T-helper 1 cell (primary cell): Measurements from ENCODE around the gene ANKMY1.

Source experiments
- DNase-seq, 5 donors: peaks; one replicate each; pipeline ENCODE4 v3.0.0-alpha.2; 2012 to 2020

The ANKMY1 gene

DNA sequence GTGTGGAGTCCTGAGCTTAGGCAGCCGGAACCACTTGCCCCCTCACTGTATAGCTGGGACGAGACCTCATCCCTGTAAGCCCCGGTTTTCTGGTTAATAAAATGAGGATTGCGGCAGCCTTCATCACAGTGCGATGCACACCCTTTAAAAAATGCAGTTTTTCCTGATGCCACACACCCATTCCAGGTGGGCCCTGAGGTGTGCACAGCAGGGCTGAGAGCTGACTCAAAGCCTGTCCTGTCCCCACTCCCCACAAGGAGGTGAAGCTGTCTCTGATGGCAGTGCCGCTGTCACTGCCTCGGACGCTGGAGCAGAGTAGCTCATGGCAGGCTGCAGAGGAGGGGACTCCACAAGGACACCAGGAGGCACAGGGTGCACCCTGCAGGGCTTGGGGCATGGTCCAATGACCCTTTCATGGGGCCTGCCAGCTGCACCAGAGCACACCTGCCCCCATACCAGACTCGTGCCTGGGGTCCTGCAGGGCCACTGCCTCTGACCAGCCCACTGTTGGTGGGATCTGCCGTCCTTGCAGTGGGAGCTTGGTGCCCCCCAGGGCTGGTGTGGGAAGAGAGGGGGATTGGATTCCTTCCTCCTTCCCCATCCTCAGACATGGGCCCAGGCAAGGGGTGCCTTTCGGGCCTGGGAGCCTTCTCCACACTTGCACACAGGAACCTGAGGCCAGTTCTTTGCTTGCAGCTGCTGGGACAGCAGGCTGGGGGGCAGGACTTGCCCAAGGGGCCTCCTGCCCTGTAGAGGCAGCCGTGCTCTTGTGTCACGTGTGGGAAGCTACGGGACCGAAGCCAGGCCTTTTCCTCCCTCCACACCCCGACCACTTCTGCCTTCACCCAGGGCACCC, 99.5 kb downstream of the ANKMY1 start:
- DNase-seq: no peak

DNA sequence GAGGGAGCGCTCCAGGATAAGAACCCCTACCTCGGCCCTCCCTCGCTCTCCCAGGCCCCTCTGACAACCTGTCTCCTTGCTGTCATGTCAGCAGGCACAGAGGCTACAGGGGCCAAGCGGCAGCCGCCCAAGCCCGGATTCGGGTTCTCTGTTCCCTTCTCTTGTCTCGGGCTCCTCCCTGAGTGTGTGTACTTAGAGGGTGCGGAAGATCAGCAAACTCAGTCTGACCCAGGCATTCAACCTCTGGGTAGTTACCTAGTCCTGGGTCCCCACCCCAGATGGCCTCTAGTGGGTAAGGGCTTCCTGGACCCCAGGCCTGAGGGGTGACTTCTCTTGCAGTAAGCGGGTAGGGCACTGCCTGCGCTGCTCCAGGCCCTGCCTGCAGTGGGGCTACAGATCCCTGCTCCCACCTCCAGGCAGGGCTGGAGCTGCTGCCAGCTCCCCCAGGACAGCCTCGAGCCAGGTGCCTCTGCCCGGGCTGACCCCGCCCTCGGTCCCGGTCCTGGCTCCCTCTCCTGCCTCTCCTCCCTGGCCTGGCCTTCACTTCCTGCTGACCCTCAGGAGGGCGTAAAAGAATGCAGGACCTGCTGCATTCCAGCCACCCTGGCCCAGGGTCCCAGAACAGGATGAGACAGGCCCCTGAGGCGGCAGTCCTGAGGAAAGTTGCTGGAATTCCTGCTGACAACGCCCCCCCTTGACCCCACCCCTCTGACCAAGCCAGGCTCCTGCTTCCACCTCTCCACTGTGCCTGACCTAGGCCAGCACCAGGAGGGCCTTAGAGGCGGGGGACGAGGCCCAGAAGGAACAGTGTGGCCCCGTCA, 100.4 kb downstream of the ANKMY1 start:
- DNase-seq: no peak

DNA sequence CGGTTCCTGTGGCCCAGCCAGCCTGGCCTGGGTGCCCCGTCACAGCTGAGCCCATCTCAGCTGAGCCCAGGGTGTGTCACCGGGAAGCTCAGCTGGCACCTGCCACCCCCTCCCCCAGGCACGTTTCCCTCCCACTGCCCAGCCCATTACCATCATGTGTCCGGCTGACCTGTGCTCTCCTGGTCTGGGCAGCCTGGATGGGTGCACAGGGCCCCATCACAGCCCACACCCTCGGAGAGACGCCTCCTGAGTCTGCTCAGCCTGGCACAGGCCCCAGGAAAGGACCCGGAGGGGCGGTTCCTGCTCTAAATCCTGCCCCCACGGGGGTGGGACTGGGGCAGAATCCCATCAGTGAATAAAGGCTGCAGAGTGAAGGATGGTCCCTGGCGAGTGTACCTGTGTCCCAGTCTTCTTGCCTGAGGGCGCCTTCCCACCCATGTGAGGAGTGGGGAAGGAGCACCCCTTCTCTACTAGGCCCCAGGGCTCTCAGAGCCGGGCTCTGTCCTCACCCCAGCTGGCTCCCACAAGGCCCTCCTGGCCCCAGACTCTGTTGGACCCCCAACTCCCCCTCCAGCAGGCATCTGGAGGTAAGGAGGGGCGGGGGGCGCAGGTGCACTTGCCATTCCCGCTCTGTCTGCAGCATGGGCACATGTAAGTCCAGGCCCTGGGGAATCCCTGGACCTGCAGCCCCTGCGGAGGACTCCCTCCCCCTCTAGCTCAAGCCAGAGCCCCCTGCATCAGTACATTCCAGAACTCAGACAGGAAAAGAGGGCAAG, 101.2 kb downstream of the ANKMY1 start:
- no peak for DNase-seq

DNA sequence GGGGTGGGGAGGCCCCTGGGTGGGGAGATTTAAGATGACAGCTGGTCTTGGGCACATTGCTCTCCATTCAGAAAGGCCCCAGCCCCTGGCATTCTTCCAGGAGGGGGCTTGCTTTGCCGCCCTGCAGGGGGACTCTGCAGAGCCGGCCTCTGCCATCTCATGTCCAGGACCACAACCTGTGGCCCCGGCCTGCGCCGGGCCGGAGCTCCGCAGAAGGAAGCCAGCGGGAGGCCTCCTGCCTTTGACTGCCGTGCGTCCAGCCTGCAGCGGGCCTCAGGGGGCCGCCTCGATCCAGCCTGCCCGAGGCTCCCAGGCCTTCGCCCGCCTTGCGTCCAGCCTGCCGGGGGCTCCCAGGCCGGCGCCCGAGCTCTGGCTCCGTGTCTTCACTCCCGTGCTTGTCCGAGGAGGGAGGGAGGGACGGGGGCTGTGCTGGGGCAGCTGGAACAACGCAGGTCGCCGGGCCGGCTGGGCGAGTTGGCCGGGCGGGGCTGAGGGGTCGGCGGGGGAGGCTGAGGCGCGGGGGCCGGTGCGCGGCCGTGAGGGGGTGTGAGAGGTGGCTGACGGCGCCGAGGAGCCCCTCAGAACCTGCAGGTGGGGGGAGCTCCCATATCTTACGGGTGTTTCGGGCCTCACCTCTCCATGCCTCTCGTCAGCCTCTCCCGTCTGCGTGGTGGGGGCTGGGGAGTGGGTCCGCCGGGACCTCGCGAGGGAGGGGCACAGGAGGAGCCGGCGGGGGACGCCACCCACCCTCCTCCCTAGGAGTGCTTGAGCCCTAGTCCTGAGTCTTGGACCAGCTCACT, 101.9 kb downstream of the ANKMY1 start:
- no peak for DNase-seq

DNA sequence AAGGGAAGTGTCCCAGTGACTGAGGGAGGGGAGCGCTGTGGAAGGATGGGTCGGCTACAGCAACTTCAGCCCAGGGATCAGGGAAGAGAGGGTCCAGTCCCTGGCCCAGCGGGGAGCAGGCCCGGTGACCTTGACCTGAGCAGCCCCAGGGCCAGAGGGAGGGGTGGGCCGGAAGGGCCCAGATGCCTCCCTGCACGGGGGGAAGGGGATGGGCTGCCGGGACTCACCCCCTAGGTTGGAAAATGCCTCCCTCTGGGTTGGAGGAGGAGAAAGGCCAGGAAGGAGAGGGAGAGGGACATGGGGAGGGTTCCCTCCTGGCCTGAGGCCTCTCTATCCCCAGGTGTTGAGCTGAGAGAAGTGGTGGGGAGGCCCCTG, 102.5 kb downstream of the ANKMY1 start:
- DNase-seq: no peak

DNA sequence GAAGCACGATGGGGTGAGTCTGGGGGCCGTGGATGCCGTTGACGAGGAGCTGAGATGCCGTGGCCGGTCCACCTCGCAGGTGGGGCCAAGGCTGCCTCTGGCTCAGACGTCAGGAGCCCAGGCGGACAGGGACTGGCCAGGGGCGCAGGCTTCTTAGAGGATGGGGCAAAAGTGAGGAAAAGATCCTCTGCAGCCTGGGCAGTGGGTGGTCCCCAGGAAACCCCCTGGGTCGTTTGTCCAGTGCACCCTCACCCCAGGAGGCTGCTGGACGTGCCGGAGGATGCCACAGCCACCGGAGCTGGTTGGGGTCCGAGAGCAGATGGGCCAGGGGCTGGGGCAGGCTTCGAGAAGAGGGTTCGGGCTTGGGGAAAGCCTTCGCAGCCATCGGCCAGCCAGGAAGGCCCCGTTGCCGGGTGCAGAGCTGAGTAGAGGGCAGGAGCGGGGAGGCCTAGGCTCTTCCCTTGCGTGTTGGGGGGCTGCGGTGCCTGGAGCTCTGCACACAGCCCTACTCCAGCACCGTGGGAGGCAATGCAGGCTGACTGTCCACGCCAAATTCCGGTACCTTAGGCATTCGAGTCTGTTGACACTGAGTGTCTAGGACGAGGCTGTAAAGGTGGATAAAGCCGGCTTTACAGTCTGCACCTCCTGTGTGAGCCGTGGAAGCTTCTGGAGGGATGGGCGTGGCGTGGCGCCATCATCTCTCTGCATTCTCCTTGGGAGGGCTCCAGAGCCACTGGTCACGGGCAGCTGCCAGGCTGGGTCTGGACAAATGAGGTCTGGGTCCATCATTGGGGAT, 103.5 kb downstream of the ANKMY1 start:
- no peak for DNase-seq

DNA sequence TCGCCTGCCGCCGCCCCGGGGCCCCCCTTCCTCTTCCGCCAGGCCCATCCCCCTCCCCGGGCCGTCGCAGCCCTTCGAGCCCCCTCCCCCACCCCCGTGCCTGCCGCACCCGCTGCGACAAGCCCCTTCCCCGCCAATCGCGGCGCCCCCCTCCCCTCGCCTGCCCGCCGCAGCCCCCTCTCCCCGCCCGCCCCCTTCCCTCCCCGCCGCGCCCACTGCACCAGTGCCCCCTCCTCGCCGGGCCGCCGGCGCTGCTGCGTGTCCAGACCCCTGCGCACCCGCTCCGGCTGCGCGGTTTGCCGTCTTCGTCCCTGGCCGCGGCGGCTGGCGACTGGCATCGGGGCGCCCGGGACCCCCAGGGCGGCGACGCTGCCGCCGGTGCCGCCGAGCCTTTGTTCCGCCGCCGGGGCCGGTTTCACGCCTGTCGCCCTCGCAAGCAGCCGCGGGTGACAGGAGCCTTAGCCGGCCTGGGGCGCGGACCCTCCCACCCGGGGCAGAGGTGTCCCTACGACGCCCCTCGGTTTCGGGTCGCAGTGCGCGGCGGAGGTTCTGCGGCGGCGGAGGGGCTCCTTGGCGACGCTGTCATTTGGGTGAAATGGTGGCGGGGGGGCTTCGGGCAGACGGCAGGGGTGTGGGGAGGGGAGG, 104.2 kb downstream of the ANKMY1 start:
- no peak for DNase-seq

DNA sequence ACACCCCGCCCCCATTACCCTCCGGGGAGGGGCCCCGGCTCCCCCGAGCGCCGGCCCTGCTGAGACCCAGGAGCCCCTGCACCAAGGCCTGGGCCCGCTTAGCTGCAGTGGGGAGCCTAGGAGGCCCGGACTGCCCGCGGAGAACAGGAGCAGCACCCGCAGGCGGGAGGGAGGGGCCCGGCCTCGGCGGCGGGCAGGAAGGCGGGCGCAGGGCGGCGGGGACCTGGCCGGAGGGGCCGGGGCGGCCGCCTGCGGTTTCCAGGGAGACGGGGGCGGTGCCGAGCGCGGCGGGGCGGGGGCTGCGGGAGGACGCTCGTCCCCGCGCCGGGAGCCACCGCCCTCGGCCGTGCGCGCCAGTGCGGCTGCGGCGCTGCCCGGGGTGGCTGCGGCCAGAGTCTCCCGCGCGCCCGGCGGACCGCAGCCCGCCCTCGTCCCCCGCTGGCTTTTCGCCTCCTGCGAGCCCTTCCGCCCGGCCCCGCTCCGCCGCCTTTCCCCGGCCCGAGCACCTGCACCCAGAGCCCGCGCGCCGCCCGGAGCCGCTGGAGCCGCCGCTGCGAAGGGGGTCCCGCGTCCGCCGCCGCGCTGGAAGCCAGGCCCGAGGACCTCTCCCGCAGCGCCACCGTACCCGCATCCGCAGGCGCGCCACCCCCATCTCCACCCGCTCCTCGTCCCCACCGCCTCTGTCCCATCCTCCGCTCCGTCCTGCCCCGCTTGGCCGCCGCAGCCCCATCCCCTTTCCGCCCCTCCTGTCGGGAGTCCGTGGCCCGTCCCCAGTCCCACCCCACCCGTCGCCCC, 105.1 kb downstream of the ANKMY1 start:
- DNase-seq: no peak

DNA sequence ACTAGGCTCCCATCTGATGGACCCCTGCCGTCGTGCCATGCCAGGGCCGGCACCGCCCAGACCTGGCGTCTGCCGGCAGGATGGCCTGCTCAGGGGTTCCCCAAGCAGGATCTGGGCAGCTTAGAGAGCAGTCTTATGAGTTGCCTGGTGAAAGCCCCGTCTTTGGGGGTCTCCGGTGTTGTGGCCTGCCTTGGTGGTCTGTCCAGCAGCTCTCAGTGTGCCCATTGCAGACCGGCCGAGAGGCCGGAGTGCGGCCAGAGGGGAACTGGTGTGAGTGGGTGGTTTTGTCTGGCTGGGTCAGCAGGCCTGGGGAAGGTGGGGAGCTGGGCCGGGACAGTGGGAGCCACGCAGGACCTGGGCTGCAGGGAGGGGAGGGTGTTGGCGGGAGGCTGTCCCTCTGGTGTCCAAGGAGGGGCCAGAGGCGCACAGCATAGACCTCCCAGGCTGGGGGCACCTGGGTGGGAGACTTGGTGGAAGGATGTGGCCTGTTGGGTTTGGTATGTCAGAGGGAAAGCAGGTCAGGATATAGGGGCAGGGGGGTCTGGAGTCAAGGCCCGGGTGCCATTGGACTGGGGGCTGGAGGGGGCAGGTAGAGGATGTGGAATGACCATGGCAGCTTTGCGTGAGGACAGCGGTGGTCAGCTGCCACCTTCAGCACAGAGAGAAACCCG, 105.9 kb downstream of the ANKMY1 start:
- no peak for DNase-seq

DNA sequence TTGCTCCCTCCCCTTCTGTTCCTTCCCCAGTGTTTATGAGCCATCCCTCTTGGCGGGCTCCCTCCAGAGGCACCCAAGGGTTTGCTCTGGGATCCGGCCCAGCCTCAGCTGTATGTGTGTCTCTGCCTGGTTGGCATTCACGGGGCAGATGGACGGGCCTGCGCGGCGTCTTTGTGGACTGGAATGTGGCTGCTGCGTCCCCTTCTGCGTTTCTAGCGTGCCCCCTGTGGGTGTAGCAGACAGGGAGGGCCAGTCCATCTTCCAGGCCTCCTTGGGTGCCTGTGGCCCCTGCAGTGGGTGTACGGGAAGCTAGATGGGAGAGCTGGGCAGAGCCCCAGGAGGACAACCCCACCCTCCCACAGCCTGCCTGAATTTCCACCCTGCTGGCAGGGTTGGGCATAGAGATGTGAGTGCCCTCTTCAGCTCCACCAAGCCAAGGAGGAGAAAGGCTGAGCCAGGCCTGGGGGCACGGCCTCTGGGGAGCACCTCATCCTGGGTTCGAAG, 106.6 kb downstream of the ANKMY1 start:
- no peak for DNase-seq

DNA sequence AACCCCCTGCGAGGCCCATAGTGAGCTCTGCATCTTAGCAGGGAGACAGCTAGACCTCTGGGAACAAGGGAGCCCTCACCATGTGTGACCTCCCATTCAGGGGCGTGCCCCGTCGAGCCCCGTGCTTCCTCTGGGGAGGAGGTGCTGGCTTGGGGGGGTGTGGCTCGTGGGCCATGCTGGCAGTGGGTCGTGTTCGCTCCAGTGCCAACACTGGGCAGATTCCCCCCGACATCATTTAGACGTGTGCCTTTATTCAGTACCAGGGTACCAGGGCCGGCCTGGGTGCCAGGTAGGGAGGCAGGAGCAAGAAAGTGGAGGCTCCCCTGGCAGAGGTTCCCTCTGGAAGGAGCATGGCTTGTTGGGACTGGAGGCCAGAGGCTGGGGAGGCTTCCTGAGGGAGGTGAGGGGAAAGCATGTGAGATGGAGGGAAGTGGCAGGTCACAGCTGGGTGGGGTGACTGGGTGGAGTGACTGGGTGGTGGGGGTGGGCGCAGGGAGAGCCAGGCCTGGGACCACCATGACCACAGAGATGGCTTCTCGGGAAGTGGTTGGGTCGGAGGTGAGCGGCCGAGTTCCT, 107.2 kb downstream of the ANKMY1 start:
- no peak for DNase-seq

DNA sequence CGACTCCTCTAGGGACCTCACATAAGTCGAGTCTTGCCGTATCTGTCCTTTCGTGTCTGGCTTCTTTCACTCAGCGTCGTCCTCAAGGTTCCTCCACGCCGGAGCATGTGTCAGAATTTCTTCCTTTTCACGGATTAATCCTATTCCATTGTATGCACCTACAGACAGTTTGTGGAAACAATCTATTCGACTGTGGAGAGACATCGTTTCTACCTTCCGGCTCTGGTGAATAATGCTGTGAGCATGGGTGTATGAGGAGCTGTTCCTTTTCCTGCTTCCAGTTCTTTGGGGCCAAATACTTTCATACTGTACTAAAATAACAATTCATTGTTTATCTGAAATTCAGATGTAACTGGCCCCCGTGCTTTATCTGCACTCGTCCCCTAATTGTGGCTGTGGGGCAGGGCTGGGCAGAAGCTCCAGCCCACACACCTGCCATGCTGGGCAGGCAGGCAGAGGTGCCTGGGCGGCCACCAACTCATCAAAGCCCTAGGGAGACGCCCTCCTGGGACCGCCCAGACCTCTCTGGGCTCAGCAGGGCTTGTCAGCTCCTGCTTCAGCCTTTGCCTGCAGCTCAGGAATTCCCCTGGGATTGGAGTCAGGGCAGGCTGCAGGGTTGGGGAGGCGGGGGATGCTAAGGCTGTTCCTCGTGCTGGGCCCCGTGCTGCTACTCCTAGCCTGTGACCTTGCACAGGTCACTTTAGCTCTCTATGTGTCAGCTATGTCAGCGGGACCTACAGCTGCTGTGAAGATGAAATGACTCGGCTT, 107.8 kb downstream of the ANKMY1 start:
- DNase-seq: no peak

DNA sequence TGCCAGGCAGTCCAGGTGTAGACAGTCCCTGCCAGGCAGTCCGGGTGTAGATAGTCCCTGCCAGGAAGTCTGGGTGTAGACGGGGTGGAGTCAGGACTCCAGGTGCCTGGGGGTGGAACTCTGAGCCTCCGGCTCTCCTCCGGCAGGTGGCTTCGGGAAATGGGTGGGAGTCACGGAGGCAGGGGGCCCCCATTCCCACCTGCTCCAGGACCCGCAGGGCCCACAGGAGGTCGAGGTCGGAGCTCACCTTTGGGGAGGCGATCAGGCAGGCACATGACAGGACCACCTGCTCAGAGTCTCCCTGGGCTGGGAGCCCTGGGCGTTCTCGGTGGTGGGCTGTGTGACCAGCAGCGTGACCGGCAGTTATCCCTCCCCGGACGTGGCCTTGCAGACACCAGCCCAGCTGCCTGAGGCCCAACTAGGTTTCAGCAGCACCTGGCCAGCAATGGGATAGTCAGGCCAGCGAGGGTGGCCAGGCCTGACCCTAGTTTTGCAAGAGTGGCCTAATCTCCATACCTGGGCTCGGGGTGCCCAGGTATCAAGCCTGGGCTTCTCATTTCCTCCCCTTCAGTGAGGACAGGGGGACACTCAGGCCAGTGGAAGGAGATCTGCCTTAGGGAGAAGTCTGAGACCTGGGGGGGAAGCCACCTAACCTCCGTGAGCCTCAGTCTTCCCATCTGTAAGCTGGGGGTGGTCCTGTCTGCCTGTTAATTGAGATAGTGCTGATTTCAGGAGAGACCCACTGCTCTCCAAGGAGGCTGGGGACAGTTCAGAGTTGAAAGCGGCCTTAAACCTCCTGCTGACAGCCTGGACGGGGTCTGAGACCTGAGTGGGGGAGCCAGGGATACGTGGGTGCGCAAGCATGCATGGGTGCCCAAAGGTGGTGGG, 109.2 kb downstream of the ANKMY1 start:
- no peak for DNase-seq

DNA sequence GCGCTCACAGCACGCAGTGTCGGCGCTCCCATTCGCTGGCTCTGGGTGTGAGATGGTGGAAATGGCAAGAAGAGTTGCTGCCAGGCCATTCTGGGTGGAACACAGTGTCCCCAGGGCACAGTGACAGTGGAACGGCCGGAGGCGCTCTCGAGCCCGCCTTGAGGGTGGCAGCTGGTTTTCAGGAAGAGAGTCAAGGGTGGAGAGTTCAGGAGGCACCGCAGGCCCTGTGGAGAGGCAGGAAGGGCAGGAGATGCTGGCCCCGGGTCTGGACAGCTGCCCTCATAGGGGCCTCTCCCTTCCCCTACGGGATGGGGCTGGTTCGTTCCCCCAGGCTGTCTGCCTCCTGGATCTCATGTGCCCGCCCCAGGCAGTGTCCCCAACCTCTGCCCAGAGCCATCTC, 109.9 kb downstream of the ANKMY1 start:
- DNase-seq: no peak

DNA sequence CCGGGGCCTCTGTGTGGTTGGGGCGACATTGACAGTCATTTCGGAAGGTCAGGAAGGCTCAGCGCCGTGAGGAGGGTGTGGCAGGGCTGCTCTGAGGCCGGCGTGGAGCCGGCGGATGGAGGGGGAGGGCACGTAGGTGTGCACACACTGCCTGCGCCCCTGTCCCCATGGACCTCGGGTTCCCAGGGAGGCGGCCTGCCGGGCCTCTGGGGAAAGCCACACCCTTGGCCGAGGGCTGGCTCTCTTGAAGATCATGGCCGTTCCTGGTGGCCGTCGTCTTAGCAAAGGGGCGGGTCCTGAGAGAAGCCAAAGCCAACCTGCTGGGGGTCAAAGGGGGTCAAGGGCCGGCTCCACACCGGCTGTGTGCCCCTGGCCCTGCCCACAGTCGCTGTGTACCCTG, 110.5 kb downstream of the ANKMY1 start:
- DNase-seq: no peak

DNA sequence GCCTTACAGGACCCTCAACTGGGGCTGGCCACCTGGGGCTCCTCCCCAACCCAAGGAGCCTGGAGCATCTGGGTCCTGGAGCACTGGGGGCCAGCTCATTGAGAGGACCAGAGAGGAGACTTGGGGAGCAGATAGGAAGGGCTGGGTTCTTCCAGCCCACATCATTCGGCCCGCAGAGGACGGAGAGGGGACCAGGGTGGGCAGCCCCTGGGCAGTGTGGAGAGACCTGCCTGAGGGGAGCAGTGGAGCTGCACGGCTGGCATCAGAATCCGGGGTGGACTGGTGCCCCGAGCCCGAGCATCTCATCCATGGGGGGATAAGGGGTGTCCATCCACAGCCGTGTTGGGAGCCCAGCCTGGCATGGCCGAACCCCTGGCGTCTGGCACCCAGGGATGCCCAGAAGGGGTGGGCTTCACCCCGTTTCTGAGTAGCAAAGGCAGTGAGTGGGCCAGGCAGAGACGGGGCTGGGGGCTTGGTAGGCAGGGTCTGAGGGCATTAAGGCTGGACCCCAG, 111.1 kb downstream of the ANKMY1 start:
- no peak for DNase-seq
